Measurements from ENCODE around the gene PI4K2A.

The PI4K2A gene

DNA sequence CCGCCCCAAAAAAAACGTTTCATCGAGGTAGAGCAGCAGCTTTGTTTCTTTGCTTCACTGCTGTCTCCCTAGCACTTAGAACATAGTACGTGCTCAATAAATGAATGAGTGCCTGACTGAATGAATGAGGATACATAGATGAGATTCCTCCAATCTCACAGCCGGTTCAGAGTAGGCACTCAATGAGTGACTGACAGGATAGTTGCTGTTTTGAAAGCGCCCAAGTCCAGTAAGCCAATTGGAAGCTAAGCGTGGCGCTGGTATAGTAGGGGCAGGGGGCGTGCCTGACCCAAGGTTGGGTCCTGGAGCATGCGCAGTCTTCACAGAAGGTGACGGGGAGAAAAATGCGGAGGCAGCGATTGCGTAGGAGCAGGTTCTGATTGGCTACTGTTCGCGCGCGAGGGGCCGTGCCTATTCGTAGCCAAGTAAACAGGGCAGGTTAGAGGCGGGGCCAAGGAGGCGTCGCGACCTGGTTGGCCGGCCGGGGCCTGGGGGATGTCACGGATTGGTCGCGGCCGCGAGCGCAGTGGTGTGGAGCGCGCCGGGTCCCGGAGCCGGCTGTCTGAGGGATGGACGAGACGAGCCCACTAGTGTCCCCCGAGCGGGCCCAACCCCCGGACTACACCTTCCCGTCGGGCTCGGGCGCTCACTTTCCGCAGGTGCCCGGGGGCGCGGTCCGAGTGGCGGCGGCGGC lies at the start of gene PI4K2A:
Gene PI4K2A (plus strand): TSS at position 498 of the 694 bp plus-strand sequence. CDS start 72 bp downstream, at position 570.
- peak; percentile 90 for DNase-seq

DNA sequence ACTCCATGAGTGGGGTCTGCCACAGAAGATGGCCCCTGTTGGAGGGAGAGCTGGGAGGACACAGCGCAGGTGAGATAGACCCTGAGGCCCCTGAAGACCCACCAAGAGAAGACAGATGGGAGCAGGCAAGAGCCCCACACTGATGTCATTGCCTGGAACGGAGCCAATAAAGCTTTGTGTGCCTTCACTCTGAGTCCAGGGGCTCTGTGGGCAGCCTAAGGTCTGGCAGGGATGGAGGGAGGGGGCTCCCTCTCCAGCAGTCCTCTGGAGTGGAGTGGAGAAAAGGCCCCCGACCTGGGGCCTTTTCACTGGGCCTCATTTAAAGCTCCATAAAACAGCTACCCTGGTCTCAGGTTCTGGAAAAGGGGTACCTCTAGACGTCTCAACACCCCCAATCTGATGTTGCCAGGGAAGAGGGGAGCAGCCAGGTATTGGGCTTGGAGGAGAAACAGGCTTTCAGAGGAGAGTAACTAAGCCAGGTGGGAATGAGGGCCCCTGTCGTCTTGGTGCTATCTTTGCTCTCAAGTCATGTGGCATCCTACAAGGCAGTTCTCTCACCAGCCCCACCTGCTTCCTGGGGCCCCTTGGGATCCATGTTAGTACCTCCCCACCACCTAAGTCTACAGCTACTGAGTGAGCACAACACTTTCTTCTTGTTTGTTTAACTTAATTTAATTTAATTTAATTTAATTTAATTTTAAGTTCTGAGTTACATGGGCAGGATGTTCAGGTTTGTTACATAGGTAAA lies 49.5 kb upstream of the PI4K2A start:
- no peak for DNase-seq

DNA sequence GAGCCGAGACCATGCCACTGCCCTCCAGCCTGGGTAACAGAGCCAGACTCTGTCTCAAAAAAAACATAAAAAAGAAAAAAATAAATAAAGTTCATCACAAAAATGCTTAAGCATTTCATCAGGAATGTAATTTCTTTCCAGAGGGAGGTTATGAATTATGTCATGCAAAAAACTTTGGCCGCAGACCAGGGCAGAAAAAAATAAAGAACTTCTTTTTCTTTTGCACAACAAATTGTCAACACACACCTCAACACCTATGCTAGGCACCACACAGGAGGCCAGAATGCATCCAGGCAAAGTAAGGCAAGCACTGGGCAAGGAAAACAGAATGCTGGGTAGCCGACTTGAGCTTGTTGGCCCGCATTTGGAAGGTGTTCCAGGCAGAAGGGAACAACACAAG lies 47.0 kb upstream of the PI4K2A start:
- no peak for DNase-seq

DNA sequence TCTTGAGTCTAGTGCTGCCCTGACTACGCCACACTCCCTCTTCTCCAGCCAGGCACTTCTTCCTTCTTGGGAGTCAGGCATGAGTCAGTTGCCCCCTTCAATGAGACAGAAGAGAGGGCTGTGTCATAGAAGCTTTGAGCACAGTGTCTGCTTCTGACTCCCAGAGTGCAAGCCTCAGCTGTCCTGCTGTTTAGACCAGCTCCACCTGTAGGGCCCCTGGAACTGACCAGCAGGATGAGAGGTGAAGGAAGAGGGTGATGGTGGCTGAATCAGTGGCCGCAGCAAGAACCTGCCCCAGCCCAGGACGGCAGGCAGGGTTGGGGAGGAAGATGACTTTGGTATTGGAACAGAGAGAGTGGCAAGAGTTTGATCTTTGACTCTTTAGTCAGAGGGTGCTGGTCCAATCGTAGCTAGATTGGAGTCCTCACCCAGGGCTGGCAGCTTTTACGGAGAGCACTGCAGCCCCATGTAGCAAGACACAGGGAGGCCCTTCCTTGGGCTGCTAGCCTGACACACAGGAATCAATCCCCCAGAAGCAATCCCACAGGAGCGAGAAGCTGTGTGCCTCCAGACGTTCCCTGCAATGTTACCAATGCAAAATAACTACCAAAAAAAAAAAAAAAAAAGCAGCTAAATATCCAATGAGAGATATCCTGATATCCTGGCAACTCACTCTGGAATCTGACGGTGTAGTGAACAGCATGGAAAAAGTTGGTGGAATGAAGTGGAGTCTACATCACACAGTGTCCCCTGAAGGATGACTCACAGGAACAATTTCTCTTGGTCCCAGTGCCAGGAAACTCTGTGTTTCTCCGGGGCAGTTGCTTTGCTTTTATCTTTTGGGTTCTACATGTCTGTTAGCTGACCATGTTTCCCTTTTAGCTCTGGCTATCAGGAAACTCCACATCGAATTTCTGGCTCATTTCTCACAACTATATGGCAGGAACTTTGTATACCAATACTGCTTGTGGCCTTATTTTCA lies 44.1 kb upstream of the PI4K2A start:
- no peak for DNase-seq

DNA sequence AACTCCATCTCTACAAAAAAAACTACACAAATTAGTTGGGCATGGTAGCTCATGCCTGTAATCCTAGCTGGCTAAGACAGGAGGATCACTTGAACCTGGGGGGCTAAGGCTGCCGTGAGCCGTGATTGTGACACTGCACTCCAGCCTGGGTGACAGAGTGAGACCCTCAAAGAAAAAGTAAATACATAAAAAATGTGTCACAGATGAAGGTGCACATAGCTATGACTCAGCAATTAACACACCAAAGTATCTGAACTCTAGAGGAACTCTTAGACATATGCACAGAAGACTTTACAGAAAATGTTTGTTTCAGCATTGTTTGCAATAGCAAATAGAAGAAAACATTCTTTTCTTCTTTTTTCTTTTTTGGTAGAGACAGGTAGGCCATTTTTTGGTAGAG lies 42.7 kb upstream of the PI4K2A start:
- DNase-seq = no peak

DNA sequence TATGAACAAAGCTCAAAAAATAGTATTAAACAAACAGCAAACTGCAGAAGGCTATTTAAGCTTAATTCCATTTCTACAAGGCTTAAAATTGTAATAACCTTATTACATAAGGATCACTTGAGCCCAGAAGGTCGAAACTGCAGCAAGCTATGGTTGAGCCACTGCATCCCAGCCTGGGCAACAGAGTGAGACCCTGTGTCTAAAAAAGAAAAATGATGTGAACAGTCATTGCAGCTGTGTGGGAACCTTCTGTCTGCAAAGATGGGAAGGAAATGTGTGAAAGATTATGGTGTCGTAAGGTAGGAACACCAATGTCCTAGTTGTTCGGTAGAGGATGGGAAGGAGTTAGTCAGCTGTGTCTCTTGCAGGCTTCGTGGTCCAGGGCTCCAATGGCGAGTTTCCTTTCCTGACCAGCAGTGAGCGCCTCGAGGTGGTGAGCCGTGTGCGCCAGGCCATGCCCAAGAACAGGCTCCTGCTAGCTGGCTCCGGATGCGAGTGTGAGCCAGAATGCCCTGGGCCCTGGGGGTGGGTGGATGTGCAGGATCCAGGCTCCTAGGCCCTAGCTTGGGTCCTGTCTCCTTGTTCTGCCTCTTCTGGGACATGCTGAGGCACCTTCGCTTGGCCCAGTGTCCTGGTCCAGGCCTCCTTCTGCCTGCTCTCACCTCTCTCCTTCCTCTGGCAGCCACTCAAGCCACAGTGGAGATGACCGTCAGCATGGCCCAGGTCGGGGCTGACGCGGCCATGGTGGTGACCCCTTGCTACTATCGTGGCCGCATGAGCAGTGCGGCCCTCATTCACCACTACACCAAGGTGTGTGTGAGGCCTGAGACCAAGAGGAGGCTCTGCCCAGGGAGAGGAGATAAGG lies 41.8 kb upstream of the PI4K2A start:
- no peak for DNase-seq

DNA sequence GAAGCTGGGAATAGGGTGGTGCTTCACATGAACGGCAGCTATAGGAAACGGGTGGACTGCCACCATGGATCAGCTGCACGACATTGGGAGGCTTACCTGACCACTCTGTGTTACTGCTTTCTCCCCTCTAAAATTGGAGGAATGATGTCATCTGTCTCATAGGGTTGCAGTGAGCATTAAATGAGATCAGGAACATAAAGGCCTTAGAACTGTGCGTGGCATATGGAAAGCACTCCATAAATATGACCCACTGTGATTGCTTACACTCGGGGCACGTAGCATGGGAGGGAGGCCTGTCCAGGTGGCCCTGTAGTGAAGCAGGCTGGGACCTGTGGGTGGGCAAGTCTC lies 41.2 kb upstream of the PI4K2A start:
- DNase-seq = no peak

DNA sequence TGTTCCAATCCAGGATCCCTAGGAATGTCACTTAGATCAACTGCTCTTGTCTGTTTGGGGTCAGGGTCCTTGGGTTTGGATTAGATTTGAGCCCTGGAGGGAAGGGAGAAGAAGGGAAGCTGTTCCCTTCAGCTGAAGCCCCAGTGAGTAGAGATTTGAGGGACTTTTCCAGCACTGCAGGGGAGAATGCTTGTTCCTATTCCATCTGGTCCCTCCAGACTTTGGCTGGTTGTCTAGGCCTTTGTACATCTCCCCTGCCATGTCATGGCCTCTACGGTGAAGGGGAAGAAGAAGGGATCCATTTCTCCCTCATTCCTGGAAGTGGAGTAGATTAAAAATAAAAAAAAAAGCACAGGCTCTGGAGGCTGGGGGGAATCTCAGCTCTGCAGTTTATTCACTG lies 39.9 kb upstream of the PI4K2A start:
- no peak for DNase-seq

DNA sequence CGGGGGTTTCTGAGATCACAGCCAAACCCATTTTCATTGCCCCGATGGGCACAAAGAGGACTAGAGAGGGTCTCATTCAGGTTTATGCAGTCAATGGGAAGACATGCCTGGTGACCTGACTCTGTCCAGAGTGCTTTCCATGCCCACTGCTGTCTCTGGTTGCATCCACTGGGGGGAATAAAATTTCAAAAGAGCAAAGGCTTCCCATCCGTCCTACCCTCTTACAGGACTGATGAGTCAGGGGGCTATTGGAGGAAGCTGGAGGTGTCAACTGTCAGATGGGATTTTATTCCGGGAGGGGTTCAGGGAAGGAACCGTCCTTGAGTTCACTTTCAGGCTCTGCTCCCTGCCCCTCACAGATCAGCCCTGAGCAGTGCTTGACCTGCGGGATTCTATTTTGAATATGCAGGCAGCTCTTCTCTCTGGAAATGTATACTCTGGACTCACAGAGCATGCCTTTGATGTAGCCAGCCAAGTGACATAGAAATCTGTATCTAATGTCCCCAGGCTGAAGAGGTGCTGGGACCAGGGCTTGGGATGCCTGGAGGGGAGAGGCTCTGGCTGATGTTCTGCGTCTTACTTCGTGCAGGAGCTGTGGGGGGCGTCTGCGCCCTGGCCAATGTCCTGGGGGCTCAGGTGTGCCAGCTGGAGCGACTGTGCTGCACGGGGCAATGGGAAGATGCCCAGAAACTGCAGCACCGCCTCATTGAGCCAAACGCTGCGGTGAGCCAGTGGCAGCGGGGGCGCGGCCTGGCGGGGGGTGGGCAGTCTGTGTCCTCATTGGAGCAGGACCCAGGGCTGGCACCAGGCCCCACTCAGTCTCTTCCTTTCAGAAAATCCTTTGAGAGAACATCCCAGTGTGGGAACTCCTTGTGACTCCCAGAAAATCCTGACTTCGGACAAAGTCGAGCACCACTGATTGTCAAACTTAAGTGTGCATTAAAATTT lies 38.9 kb upstream of the PI4K2A start:
- DNase-seq = no peak

DNA sequence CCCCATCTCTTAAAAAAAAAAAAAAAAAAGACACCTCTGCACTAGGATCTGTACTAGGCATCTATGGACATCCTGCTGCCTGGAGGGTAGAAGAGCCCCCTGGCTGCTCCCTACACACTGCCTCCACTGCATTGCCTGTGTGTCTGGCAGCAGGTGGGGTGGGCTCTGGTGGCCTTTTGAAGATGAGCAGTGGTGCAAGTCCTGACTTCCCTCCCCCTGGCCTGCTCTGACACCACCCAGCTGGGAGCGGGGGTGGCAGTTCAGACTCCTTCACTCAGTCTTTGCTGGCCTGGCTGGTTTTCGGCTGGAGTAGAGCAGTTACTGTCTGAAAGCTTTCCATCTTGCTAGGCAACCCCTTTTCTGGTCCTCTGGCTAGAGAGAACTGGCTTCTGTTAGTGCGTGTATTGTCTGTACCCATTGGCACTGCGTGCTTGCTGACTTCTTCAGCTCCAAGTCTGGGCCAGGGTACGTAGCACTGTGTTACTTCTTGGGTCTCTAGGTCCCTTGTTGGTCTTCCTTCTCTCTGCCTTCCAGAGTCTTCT lies 33.3 kb upstream of the PI4K2A start:
- DNase-seq = no peak

DNA sequence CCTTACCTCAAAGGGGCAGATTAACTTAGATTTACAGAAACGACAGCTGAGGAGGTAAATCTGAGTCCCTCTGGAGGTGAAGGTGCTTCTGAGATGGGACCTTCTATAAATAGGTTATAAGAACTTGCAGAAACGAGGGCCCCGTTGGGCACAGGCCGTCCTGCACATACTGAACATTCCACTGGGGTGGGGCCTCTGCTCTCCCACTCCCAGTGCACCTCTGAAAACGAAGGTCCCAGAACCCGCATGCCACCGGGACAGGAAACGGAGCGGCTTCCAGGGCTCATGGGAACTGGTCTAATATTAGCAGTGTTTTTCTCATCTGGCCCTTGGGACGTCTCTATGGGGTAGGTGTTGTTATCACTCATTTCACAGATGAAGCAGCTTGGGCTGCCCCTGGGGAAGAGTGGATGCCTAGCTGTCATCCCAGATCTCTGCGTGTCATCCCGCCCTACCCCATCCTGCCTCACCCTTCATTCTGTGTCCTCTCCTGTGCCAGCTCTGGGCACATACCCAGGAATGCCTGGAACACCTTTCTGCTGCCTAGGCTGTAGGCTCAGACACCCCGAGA lies 31.4 kb upstream of the PI4K2A start:
- DNase-seq = no peak

DNA sequence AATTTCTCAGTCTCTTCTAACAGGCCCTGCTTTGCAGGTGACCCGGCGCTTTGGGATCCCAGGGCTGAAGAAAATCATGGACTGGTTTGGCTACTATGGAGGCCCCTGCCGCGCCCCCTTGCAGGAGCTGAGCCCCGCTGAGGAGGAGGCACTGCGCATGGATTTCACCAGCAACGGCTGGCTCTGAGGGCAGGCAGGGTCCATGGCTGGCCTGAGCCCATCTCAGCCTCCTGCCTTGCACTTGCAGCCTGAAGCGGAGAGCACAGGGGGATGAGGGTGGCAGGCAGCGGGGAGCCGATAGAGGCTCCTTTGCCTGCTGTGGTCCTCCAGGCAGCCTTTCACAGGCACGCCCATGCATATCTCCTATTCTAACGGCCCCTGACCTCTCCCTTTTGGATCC lies 29.0 kb upstream of the PI4K2A start:
- no peak for DNase-seq

DNA sequence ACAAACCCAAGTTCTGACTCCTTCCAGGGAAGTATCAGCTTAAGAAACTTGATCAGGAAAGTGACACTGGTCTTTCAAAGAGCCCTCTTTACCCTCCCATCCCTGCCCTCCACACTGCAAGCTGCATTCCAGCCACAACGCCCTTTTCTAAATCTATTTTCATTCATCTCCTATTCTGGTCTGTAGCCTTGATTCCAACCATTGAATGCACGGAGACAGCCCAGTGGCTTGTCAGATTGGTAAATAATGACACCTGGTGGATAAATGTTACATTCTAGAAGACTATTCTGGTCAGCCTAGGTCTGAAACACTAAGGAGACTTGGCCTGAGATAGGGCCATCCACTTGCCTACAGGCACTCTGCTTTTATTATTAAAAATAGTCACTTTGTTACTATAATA lies 28.1 kb upstream of the PI4K2A start:
- peak; percentile 50 for DNase-seq

DNA sequence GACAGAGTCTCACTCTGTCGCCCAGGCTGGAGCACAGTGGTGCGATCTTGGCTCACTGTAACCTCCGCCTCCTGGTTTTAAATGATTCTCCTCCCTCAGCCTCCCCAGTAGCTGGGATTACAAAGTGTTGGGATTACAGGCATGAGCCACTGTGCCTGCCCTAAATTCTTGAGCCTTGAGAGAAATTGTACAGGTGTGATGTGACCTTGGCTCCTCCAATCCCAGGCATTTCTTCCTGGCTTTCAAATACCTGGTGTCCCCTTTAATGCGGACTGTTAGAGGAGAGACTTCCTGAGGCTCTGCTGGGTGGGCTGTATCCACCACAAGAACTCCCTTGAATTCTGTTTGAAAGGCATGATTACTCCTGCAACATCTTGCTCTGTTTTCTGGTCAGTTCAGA lies 22.2 kb upstream of the PI4K2A start:
- DNase-seq = no peak

DNA sequence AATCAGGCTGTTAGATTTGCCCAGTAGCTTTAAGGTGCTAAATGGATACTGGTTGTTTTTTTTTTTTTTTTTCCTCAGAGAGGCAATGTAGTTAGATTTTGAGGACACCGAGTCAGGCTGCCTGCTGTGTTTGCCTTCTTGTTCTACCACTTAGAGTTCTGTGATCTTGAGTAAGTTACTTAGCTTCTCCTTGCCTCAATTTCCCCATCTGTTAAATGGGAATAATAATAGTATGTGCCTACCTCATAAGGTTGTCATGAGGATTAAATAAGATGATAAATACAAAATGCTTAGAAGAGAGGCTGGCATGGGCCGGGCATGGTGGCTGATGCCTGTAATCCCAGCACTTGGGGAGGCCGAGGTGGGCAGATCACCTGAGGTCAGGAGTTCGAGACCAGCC lies 21.7 kb upstream of the PI4K2A start:
- DNase-seq = no peak

DNA sequence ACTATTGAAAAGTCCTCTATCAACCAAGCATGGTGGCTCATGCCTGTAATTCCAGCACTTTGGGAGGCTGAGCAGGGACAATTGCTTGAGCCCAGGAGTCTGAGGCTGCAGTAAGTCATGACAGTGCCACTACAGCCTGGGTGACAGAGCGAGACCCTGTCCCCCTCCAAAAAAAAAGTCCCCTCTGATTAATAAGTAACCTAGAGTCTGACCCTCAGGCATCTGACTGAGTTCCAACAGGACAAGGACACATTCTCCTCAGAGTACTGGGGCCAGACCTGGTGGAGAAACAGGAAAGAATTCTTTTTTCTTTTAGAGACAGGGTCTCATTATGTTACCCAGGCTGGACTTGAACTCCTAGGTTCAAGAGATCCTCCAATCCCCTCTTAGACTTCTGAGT lies 17.2 kb upstream of the PI4K2A start:
- no peak for DNase-seq

DNA sequence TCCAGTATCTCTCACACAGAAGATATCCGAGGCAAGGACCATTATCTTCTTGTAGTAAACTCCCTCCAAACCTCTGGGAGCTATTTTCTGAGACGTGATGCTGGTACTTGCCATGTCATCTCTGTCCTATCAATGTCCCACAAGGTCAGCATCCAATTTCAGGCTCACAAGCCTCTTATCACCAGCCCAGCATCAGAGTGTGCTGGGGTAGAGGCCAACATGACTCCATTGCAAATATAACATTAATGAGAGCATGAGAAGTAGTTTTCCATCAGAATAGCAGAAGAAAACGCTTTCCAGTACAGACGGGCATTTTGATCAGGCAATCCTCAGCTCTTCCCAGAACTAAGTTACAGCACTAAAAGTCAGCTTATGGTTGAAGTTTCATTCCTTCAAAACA lies 12.7 kb upstream of the PI4K2A start:
- no peak for DNase-seq

DNA sequence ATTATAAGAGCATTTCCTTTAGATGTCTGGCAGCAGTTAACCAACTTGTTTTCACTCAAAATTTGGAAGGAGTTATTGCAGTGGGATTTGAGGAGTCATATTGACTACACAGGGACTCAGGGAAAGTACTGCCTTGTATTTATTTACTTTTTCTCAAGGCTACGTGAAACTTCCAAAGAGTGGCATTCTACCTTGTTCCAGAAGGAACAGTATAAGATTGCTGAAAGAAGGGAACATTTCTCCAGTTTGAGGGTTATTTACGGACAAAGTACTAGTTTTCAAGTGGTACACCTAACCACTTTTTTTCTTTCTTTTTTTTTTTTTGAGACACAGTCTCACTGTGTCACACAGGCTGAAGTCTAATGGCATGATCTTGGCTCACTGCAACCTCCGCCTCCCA lies 12.2 kb upstream of the PI4K2A start:
- DNase-seq = no peak

DNA sequence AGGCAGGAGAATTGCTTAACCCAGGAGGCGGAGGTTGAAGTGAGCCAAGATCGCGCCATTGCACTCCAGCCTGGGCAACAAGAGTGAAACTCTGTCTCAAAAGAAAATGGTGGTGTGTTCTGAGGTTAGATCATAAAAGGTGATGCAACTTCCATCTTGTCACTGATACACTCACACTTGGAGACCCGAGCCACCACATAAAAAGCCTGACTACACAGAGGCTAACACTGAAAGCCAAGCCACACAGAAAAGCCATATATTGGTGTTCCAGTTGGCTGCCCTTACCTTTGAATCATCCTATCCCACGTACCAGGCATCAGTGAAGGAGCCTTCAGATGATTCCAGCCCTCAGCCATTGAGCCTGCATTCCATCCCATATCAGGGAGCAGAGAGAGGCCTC lies 11.2 kb upstream of the PI4K2A start:
- DNase-seq = no peak

DNA sequence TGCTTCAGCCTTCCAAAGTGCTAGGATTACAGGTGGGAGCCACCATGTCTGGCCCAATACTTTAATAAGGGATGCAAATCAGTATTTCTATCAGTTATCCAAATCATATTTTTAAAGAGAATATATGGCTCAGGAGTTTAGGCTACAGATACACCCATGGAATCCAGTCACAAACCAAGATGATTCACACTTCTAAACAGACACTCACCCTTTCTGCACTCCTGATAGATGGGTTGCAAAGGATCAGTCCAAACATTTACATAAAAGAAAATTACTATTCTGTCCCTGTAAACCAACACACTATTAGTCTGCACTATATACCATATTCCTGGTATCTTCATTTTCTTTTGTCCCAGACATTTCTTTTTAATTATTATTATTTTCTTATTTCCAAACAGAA lies 9.4 kb upstream of the PI4K2A start:
- DNase-seq = no peak

Measured in 8988T (cell line).